B cell (primary cell): Measurements from ENCODE around the gene SLC38A10. TPM values are rescaled to one million over a fixed set of nuclear protein-coding genes. Genes with fewer than 3 reads are reported as not detected.

Source experiments
- ATAC-seq: fragments of 200-7000 bp; cut with Tn5 transposase; one replicate; pipeline ENCODE4 v1.10.0; 2021; ENCODE audit warnings: low read depth, mild to moderate bottlenecking, moderate number of reproducible peaks, moderate library complexity
- CTCF ChIA-PET: fragments of 350-600 bp; sonication (Branson Sonifier 250); formaldehyde crosslinking; loops from one replicate; lab custom pipeline; 2021; ENCODE audit warnings: antibody characterized with exemption, inconsistent platforms; lab: Charles Lee
- POLR2A ChIA-PET: fragments of 350-600 bp; sonication (Branson Sonifier 250); formaldehyde crosslinking; loops from one replicate; lab custom pipeline; 2021; ENCODE audit warnings: antibody characterized with exemption; lab: Charles Lee
- DNase-seq: peaks from one replicate; pipeline ENCODE4 v3.0.0; 2013
- H2AFZ ChIP-seq: 2 replicates; pipeline ENCODE4 v1.6.1; 2012; ENCODE audit warnings: mild to moderate bottlenecking, low read depth, low read length; ENCODE audit not compliant: insufficient read depth, poor library complexity, severe bottlenecking
- H3K27ac ChIP-seq, 2 donors: 1 replicate in 1 of 2; 2 replicates in 1 of 2; pipeline ENCODE4 v1.5.1; 2012 to 2013; ENCODE audit warnings: low read length in 2 of 2, mild to moderate bottlenecking in 2 of 2, moderate library complexity in 1 of 2
- H3K27me3 ChIP-seq, 4 experiments: fragments of 200-600 bp in 1 of 4; sonication (generic) in 1 of 4; replicated peaks in 1 of 4; 1 replicate in 2 of 4; 2 replicates in 2 of 4; pipeline versions ENCODE4 v1.6.1 to v1.7.0; 2013 to 2016; ENCODE audit warnings: low read length in 3 of 4, mild to moderate bottlenecking in 2 of 4, mixed read lengths in 1 of 4, moderate library complexity in 1 of 4; ENCODE audit not compliant: insufficient read depth in 4 of 4, control insufficient read depth in 3 of 4; ENCODE audit errors: control extremely low read depth in 1 of 4
- H3K36me3 ChIP-seq, 2 experiments: replicated peaks in 1 of 2; 1 replicate in 1 of 2; 2 replicates in 1 of 2; pipeline versions ENCODE4 v1.6.1 to v1.7.1; 2013; ENCODE audit warnings: low read length in 1 of 2; ENCODE audit not compliant: insufficient read depth in 2 of 2, control insufficient read depth in 1 of 2; ENCODE audit errors: control extremely low read depth in 1 of 2, extremely low read depth in 1 of 2
- H3K4me1 ChIP-seq, 2 donors: fragments of 200-600 bp in 1 of 2; sonication (generic) in 1 of 2; 1 replicate in 1 of 2; 2 replicates in 1 of 2; pipeline versions ENCODE4 v1.5.1 to v1.6.1; 2013 to 2017; ENCODE audit warnings: low read length in 2 of 2; ENCODE audit not compliant: control insufficient read depth in 2 of 2, insufficient read depth in 2 of 2
- H3K4me2 ChIP-seq: replicated peaks from 2 replicates; pipeline ENCODE3; 2012; ENCODE audit warnings: mild to moderate bottlenecking, low read depth, low read length; ENCODE audit not compliant: poor library complexity, severe bottlenecking
- H3K4me3 ChIP-seq, 5 experiments: fragments of 200-600 bp in 1 of 5; sonication (generic) in 1 of 5; 1 replicate in 3 of 5; 2 replicates in 2 of 5; pipeline versions ENCODE4 v1.5.1 to v1.7.0; 2011 to 2016; ENCODE audit warnings: low read length in 4 of 5, mild to moderate bottlenecking in 4 of 5, low read depth in 2 of 5, control low read depth in 1 of 5, moderate library complexity in 1 of 5; ENCODE audit not compliant: insufficient read depth in 1 of 5; ENCODE audit errors: control extremely low read depth in 1 of 5, extremely low read depth in 1 of 5
- H3K79me2 ChIP-seq: fragments of 200-600 bp; sonication (generic); one replicate; pipeline ENCODE4 v1.6.0; 2016; ENCODE audit warnings: low read length; ENCODE audit not compliant: control insufficient read depth, insufficient read depth
- H3K9ac ChIP-seq: fragments of 200-600 bp; sonication (generic); 2 replicates; pipeline ENCODE4 v1.6.1; 2017; ENCODE audit warnings: mild to moderate bottlenecking, low read length, moderate library complexity
- H3K9me3 ChIP-seq, 3 donors: one replicate each; pipeline versions ENCODE4 v1.6.1 to v1.7.1; 2013; ENCODE audit warnings: low read length in 2 of 3; ENCODE audit not compliant: control insufficient read depth in 2 of 3, insufficient read depth in 1 of 3; ENCODE audit errors: control extremely low read depth in 1 of 3
- H4K20me1 ChIP-seq: 2 replicates; pipeline ENCODE4 v1.6.0; 2012; ENCODE audit warnings: mild to moderate bottlenecking, low read length; ENCODE audit not compliant: insufficient read depth, control insufficient read depth, poor library complexity, severe bottlenecking
- H3K27ac Mint-ChIP-seq: one replicate; pipeline ENCODE4 v1.8.0; 2021; ENCODE audit warnings: mixed read lengths
- H3K27me3 Mint-ChIP-seq: one replicate; pipeline ENCODE4 v1.8.0; 2021; ENCODE audit warnings: mixed read lengths
- H3K4me1 Mint-ChIP-seq: one replicate; pipeline ENCODE4 v1.8.0; 2021; ENCODE audit warnings: mixed read lengths
- H3K4me3 Mint-ChIP-seq: one replicate; pipeline ENCODE4 v1.8.0; 2021; ENCODE audit warnings: mixed read lengths
- H3K9me3 Mint-ChIP-seq: one replicate; pipeline ENCODE4 v1.8.0; 2022; ENCODE audit warnings: mixed read lengths; ENCODE audit not compliant: insufficient read depth
- CTCF ChIP-seq: fragments of 200-600 bp; IDR thresholded peaks from one replicate; pipeline ENCODE4 v1.8.0; 2022; ENCODE audit warnings: antibody characterized with exemption, mild to moderate bottlenecking
- EZH2 ChIP-seq: IDR thresholded peaks from 2 replicates; pipeline ENCODE4 v1.6.1; 2012; ENCODE audit warnings: borderline replicate concordance, low read depth, mild to moderate bottlenecking, moderate library complexity, low read length; ENCODE audit not compliant: insufficient read depth, poor library complexity, severe bottlenecking
- WGBS: methylation state at CpG from one replicate; pipeline ENCODE4 v1.1.5; 2013; ENCODE audit warnings: missing lambda C conversion rate; ENCODE audit not compliant: insufficient coverage; 5-methylcytosine and 5-hydroxymethylcytosine counted together
- intact Hi-C: fragments of 100-400 bp; cut with micrococcal nuclease; formaldehyde crosslinking; loops from one replicate; pipeline ENCODE4 v1.10.0; 2022
- polyA plus RNA-seq: library from polyadenylated mRNA; depleted of rRNA; stranded (reverse); fragments of >200 nt; gene quantifications from 2 replicates; pipeline ENCODE4 v1.2.3, GENCODE V29; 2012
- total RNA-seq, 2 donors: library from RNA; stranded (reverse); fragments of 120-200 nt in 1 of 2; gene quantifications; 1 replicate in 1 of 2; 2 replicates in 1 of 2; pipeline versions ENCODE4 v1.2.3 to v1.2.4, GENCODE V29; 2013 to 2022

The SLC38A10 gene
- total and polyA plus RNA-seq, 2 donors (not counting 1 experiment from before 2014, with no cell fraction given) = 76.1 to 104 TPM

- Histone ChIP-seq H2AFZ (no peak overlapping the region), H3K27me3 (no peaks in the 10 kb centered on the region), H3K9ac (no peak overlapping the region), H3K79me2 (peaks cover 18% of the 10 kb centered on the region), H3K4me2 (no peak overlapping the region), H4K20me1 (peaks cover 71% of the 10 kb centered on the region), H3K27ac (no peak overlapping the region), H3K4me3 (no peak overlapping the region), H3K4me1 (peaks cover 0 to 4% of the 10 kb centered on the region in 2 donors), H3K9me3 (no peaks in the 10 kb centered on the region), H3K36me3 (peaks cover 0 to 69% of the 10 kb centered on the region in 2 experiments)
- WGBS = 91% methylated on average over 23 of the region's 23 CpGs
- no peak for DNase-seq
- Mint-ChIP-seq H3K27me3 (no peaks in the 10 kb centered on the region), H3K27ac (no peak overlapping the region), H3K9me3 (no peaks in the 10 kb centered on the region), H3K4me1 (peaks cover 4% of the 10 kb centered on the region), H3K4me3 (no peak overlapping the region)
- ATAC-seq = no peak
- TF ChIP-seq CTCF (no peak), EZH2 (no peak)
- intact Hi-C loops = loop anchor here (10.0 kb wide), 1 partner anchor 256 kb away; the partner anchor contains the start of gene ACTG1
- ChIA-PET POLR2A (no interaction called here), CTCF (interaction anchor here (1.2 kb wide), 1 partner anchor 32 kb away, joined by 5 read pairs; no protein-coding TSS in a partner anchor)
These were observed 36.0 kb downstream of the SLC38A10 start for GRCh38 chr17:81259058-81259605.

- no peaks in the 10 kb centered on the region for H3K9me3 ChIP-seq
- intact Hi-C loops = loop anchor here (10.0 kb wide), 1 partner anchor 257 kb away; the partner anchor contains the start of gene ACTG1
- peaks cover 0 to 4% of the 10 kb centered on the region in 2 donors for H3K4me1 ChIP-seq
- H3K27me3 ChIP-seq = no peaks in the 10 kb centered on the region
- Mint-ChIP-seq H3K27ac (no peak overlapping the region), H3K4me3 (no peak overlapping the region), H3K4me1 (peaks cover 8% of the 10 kb centered on the region), H3K9me3 (no peaks in the 10 kb centered on the region), H3K27me3 (no peaks in the 10 kb centered on the region)
- no peak for ATAC-seq
- peaks cover 22% of the 10 kb centered on the region for H3K79me2 ChIP-seq
- peaks cover 0 to 64% of the 10 kb centered on the region in 2 experiments for H3K36me3 ChIP-seq
- no peak overlapping the region for H3K9ac ChIP-seq
- H3K4me2 ChIP-seq = no peak overlapping the region
- POLR2A ChIA-PET = no interaction called here
- CTCF ChIA-PET = interaction anchor here (1.0 to 1.2 kb wide), 2 partner anchors 33 to 343 kb away, joined by 3 to 5 read pairs; no protein-coding TSS in a partner anchor
- no peak for DNase-seq
- WGBS = 95% methylated on average over 20 of the region's 20 CpGs
- H3K4me3 ChIP-seq = no peak overlapping the region
- no peak for TF ChIP-seq CTCF
- TF ChIP-seq EZH2 = no peak
- no peak overlapping the region for H3K27ac ChIP-seq
- H4K20me1 ChIP-seq = peaks cover 71% of the 10 kb centered on the region
- H2AFZ ChIP-seq = no peak overlapping the region
These were observed 36.8 kb downstream of the SLC38A10 start for GRCh38 chr17:81258292-81258691.
